Pancreas (tissue), 10 donors: ENCODE results near the gene CATSPERB. TPM values are rescaled to one million over a fixed set of nuclear protein-coding genes. Genes with fewer than 3 reads are reported as not detected.
A peak's percentile ranks its signal among the peaks of the same experiment; 100 is the strongest.

Source experiments
- ATAC-seq, 4 donors: fragments of 200-7000 bp; cut with Tn5 transposase; one replicate each; pipeline versions ENCODE4 v1.8.0 to v1.9.1; 2020; ENCODE audit warnings: mild to moderate bottlenecking in 4 of 4, moderate library complexity in 4 of 4
- DNase-seq, 6 donors: peaks; one replicate each; pipeline ENCODE4 v3.0.0-alpha.2; 2020
- FAIRE-seq: peaks from 2 replicates; lab custom pipeline; 2012; peaks lifted over from hg19 to GRCh38; lab: Jason Lieb, UNC
- H3K27ac ChIP-seq, 4 donors: fragments of 200-600 bp; sonication (generic); 1 replicate in 3 of 4; 2 replicates in 1 of 4; pipeline versions ENCODE4 v1.5.0 to v1.8.0; 2020
- H3K27me3 ChIP-seq, 4 donors: fragments of 200-600 bp; one replicate each; pipeline ENCODE4 v1.8.0; 2021
- H3K36me3 ChIP-seq, 3 donors: fragments of 200-600 bp; sonication (generic) in 1 of 3; one replicate each; pipeline versions ENCODE4 v1.5.0 to v1.8.0; 2020 to 2021
- H3K4me1 ChIP-seq, 3 donors: fragments of 200-600 bp; one replicate each; pipeline ENCODE4 v1.8.0; 2021
- H3K4me3 ChIP-seq, 4 donors: fragments of 200-600 bp; sonication (generic) in 2 of 4; one replicate each; pipeline versions ENCODE4 v1.5.0 to v1.8.0; 2020 to 2021
- H3K9me3 ChIP-seq, 4 donors: fragments of 200-600 bp; one replicate each; pipeline ENCODE4 v1.8.0; 2021
- CTCF ChIP-seq, 4 donors: fragments of 200-600 bp; sonication (generic) in 3 of 4; IDR thresholded peaks; one replicate each; pipeline versions ENCODE4 v1.5.0 to v1.8.0; 2021; ENCODE audit warnings: antibody characterized with exemption in 4 of 4
- WGBS, 2 donors: extraction: QIAGEN DNeasy Blood & Tissue Kit; methylation state at CpG; one replicate each; pipeline ENCODE4 v1.1.7; 2013; 5-methylcytosine and 5-hydroxymethylcytosine counted together
- intact Hi-C, 3 donors: fragments of 100-400 bp; cut with DNase I; formaldehyde crosslinking; loops; one replicate each; pipeline versions ENCODE4 v1.11.1 to v1.14.2; 2022
- polyA plus RNA-seq, 2 donors: library from polyadenylated mRNA; stranded (reverse); fragments of 200-250 nt; gene quantifications; one replicate each; pipeline ENCODE4 v1.2.3, GENCODE V29; 2013
- total RNA-seq, 6 donors: library from RNA; stranded (reverse); fragmentation: NEBNext Ultra II Directional in 4 of 6; extraction: Animal tissue kit (Norgen Biotek cat#: 25700) in 4 of 6; gene quantifications; one replicate each; pipeline versions ENCODE4 v1.2.1 to v1.2.4, GENCODE V29; 2021 to 2023
- donor health status: healthy with polysubstance abuse.
- donor health status: DM: no; HTN: no; CAD: no; lungs with moderate emphysema.
- donor health status: DM: no; HTN: no; CAD: no.
- donor health status: control.
- donor health status: control.
- donor health status: Bipolar disorder and iron deficiency.
- donor health status: DM: yes; HTN: yes; CAD: no.
- donor health status: DM: no; HTN: no; CAD: no.
- donor health status: DM: no; HTN: no; CAD: no.
- donor health status: DM: yes; HTN: yes; CAD: no.

Gene CATSPERB
- total and polyA plus RNA-seq, 8 donors, result 6.0 to 40.0 (median 18.6) TPM

GRCh38 chr14:91575469-91576208 lies 156.2 kb downstream of the CATSPERB start:
- no peak for ATAC-seq
- Histone ChIP-seq H3K9me3 (no peaks in the 10 kb centered on the region), H3K36me3 (no peaks in the 10 kb centered on the region), H3K4me3 (no peak overlapping the region), H3K27ac (no peak overlapping the region), H3K27me3 (no peaks in the 10 kb centered on the region), H3K4me1 (no peaks in the 10 kb centered on the region)
- DNase-seq, result no peak
- WGBS, 2 donors, result 70 to 80% methylated on average over 13 of the region's 13 CpGs
- intact Hi-C loops, result no loop called here
- FAIRE-seq, result no peak
- TF ChIP-seq CTCF (IDR thresholded peaks at IDR 0.05), result no peak

GRCh38 chr14:91573894-91574837 lies 157.7 kb downstream of the CATSPERB start:
- no peaks in the 10 kb centered on the region for H3K36me3 ChIP-seq
- 14 to 53% methylated on average over 55 to 59 of the region's 59 CpGs for WGBS, 2 donors
- H3K9me3 ChIP-seq, result no peaks in the 10 kb centered on the region
- ATAC-seq (peak; percentile 63 to 88 (median 78)), DNase-seq (peak; percentile 16 to 73 (median 46)), FAIRE-seq (no peak)
- no peaks in the 10 kb centered on the region for H3K4me1 ChIP-seq
- H3K27me3 ChIP-seq, result no peaks in the 10 kb centered on the region
- no peak for TF ChIP-seq CTCF (IDR thresholded peaks at IDR 0.05)
- H3K27ac ChIP-seq, result no peak overlapping the region
- intact Hi-C loops, result no loop called here
- peak overlapping the region in 3 of 4 donors; percentile 18 to 38 (median 30) for H3K4me3 ChIP-seq

- no peak for TF ChIP-seq CTCF (IDR thresholded peaks at IDR 0.05)
- no peaks in the 10 kb centered on the region for H3K36me3 ChIP-seq
- no peak overlapping the region for H3K4me3 ChIP-seq
- H3K4me1 ChIP-seq, result no peaks in the 10 kb centered on the region
- H3K27ac ChIP-seq, result no peak overlapping the region
- no peak for ATAC-seq
- no peak for DNase-seq
- no peak for FAIRE-seq
- no peaks in the 10 kb centered on the region for H3K9me3 ChIP-seq
- no peaks in the 10 kb centered on the region for H3K27me3 ChIP-seq
- intact Hi-C loops, result no loop called here
Measured at GRCh38 chr14:91573528-91573893, 158.4 kb downstream of the CATSPERB start.

GRCh38 chr14:91570021-91570420 lies 161.9 kb downstream of the CATSPERB start:
- intact Hi-C loops, result no loop called here
- WGBS, 2 donors, result 95 to 97% methylated on average over 1 of the region's 1 CpG
- no peak for DNase-seq
- no peak for FAIRE-seq
- no peaks in the 10 kb centered on the region for H3K36me3 ChIP-seq
- TF ChIP-seq CTCF (IDR thresholded peaks at IDR 0.05), result no peak
- no peak for ATAC-seq
- H3K27ac ChIP-seq, result no peak overlapping the region
- no peaks in the 10 kb centered on the region for H3K27me3 ChIP-seq
- no peak overlapping the region for H3K4me3 ChIP-seq
- no peaks in the 10 kb centered on the region for H3K9me3 ChIP-seq
- H3K4me1 ChIP-seq, result no peaks in the 10 kb centered on the region
